ENCODE measurements around the gene VAV2.

GRCh38 chr9:133876836-133877235 lies 115.3 kb downstream of the VAV2 start:
- TF ChIP-seq, protein P1, sequence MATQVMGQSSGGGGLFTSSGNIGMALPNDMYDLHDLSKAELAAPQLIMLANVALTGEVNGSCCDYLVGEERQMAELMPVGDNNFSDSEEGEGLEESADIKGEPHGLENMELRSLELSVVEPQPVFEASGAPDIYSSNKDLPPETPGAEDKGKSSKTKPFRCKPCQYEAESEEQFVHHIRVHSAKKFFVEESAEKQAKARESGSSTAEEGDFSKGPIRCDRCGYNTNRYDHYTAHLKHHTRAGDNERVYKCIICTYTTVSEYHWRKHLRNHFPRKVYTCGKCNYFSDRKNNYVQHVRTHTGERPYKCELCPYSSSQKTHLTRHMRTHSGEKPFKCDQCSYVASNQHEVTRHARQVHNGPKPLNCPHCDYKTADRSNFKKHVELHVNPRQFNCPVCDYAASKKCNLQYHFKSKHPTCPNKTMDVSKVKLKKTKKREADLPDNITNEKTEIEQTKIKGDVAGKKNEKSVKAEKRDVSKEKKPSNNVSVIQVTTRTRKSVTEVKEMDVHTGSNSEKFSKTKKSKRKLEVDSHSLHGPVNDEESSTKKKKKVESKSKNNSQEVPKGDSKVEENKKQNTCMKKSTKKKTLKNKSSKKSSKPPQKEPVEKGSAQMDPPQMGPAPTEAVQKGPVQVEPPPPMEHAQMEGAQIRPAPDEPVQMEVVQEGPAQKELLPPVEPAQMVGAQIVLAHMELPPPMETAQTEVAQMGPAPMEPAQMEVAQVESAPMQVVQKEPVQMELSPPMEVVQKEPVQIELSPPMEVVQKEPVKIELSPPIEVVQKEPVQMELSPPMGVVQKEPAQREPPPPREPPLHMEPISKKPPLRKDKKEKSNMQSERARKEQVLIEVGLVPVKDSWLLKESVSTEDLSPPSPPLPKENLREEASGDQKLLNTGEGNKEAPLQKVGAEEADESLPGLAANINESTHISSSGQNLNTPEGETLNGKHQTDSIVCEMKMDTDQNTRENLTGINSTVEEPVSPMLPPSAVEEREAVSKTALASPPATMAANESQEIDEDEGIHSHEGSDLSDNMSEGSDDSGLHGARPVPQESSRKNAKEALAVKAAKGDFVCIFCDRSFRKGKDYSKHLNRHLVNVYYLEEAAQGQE (IDR thresholded peaks at IDR 0.05; ENCODE audit: low read depth): no peak
- TF ChIP-seq MAX (IDR thresholded peaks at IDR 0.05) (no peak), CEBPB (IDR thresholded peaks at IDR 0.05) (no peak), EP300 (IDR thresholded peaks at IDR 0.05; ENCODE audit: borderline replicate concordance) (no peak), NFIC (IDR thresholded peaks at IDR 0.05) (no peak), TAF1 (IDR thresholded peaks at IDR 0.05; ENCODE audit: low read depth) (no peak), ZBTB7A (IDR thresholded peaks at IDR 0.05; ENCODE audit: low read depth) (no peak), TCF12 (IDR thresholded peaks at IDR 0.05; ENCODE audit: low read depth) (no peak), USF1 (IDR thresholded peaks at IDR 0.05) (no peak), EGR1 (IDR thresholded peaks at IDR 0.05) (no peak)
